ENCODE data around the gene PPP1R1C. TPM values are rescaled to one million over a fixed set of nuclear protein-coding genes. Genes with fewer than 3 reads are reported as not detected.

Gene PPP1R1C
- total RNA-seq, 1 donor from 2014 or later, result 5.8 TPM

DNA sequence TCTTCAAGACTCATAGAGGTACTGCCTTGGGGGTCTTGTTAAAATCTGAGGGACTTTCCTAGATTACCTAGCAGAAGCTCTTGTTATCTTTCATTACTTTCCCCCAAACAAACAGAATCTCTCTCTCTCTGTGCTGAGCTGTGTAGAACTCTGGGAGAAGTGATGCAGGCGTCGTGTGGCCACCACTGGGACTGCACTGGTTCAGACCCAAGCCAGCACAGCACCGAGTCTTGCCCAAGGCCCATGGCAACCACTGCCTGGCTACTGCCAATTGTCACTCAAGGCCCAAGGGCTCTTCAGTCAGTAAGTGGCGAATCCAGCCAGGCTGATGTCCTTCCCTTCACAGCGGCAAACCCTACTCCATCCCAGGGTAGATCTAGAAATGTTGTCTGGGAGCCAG, 28.6 kb downstream of the PPP1R1C start:
- no peak overlapping the region for H3K4me3 Mint-ChIP-seq
- peaks cover 12% of the 10 kb centered on the region for H3K4me1 Mint-ChIP-seq
- H3K27ac Mint-ChIP-seq, result no peak overlapping the region
- H3K27me3 Mint-ChIP-seq (ENCODE audit: low read depth), result no peaks in the 10 kb centered on the region
- no peak for TF ChIP-seq CTCF (IDR thresholded peaks at IDR 0.05; ENCODE audit: unreplicated experiment)
- H3K9me3 Mint-ChIP-seq, result peaks cover 57% of the 10 kb centered on the region
- DNase-seq (ENCODE audit: low spot score in 2 of 2, unreplicated experiment in 2 of 2), result no peak
- peaks cover 14% of the 10 kb centered on the region for H3K36me3 Mint-ChIP-seq

- Mint-ChIP-seq H3K9me3 (peaks cover 45% of the 10 kb centered on the region), H3K27ac (no peak overlapping the region), H3K4me3 (no peak overlapping the region), H3K36me3 (peaks cover 10% of the 10 kb centered on the region), H3K27me3 (ENCODE audit: low read depth) (no peaks in the 10 kb centered on the region), H3K4me1 (peaks cover 22% of the 10 kb centered on the region)
- TF ChIP-seq CTCF (IDR thresholded peaks at IDR 0.05; ENCODE audit: unreplicated experiment), result no peak
- DNase-seq (ENCODE audit: low spot score in 2 of 2, unreplicated experiment in 2 of 2), result no peak
These were observed 29.9 kb downstream of the PPP1R1C start for GRCh38 chr2:182015334-182016109.

DNA sequence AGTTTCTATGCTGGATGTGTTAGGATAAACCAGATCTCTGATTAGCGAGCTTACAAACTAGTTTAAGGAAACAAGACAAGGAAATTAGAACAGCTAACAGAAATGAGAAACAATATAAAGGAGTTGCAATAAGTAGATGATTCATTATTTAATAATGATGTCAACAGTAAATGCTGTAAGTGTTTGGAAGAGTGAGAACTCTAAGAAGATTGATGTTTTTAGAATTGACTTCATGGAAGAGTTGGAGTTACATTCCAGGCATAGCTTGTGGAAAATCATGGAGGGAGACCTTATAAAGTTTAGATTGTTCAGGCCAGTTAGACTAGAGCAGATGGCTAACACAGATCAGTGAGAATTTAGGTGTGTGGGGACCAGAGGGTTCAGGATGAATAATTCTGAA, 32.6 kb downstream of the PPP1R1C start:
- Mint-ChIP-seq H3K27ac (no peak overlapping the region), H3K36me3 (peaks cover 16% of the 10 kb centered on the region), H3K9me3 (peaks cover 31% of the 10 kb centered on the region), H3K27me3 (ENCODE audit: low read depth) (no peaks in the 10 kb centered on the region), H3K4me1 (peaks cover 27% of the 10 kb centered on the region), H3K4me3 (no peak overlapping the region)
- no peak for DNase-seq (ENCODE audit: low spot score in 2 of 2, unreplicated experiment in 2 of 2)
- no peak for TF ChIP-seq CTCF (IDR thresholded peaks at IDR 0.05; ENCODE audit: unreplicated experiment)

- no peak overlapping the region for H3K4me3 Mint-ChIP-seq
- peaks cover 18% of the 10 kb centered on the region for H3K9me3 Mint-ChIP-seq
- H3K36me3 Mint-ChIP-seq, result peaks cover 12% of the 10 kb centered on the region
- H3K27ac Mint-ChIP-seq, result no peak overlapping the region
- no peak for DNase-seq (ENCODE audit: low spot score in 2 of 2, unreplicated experiment in 2 of 2)
- peaks cover 27% of the 10 kb centered on the region for H3K4me1 Mint-ChIP-seq
- no peak for TF ChIP-seq CTCF (IDR thresholded peaks at IDR 0.05; ENCODE audit: unreplicated experiment)
- H3K27me3 Mint-ChIP-seq (ENCODE audit: low read depth), result no peaks in the 10 kb centered on the region
These were observed 34.1 kb downstream of the PPP1R1C start for GRCh38 chr2:182019731-182020130.

DNA sequence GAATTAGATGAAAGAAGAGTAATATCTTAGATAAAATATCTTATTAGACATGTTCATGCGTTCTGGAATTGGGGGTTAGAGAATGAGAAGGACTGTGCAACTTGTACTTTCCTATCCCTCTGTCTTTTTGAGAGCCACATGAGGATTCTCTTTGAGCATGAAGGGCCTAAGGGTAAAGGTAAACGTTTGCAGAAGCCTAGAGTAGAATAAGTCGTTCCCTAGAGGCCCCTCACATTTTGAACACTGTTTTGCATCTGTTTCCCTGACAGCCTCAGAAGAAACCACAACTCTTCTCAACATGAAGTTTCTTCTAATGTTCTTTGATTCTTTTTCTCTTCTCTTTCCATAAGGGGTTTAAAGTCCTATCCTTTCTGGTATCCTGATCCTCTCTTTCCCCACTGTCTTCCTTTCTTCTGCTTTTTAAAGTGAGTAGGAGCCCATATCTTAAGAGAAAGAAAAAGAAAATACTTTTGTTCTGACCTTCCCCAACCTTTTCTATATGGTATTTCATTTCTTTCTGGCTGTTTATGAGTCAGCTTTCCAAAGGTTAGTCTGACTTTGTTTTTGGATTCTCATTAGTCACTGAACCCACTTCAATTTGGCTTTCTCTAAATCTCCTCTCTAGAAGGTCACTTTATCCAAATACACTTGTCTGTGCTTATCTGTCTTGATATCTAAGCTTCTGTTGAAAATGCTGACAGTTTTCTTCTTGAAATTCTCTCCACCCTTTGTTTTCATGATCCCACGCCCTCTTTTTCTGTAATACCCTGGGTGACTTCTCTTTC, 34.8 kb downstream of the PPP1R1C start:
- Mint-ChIP-seq H3K27me3 (ENCODE audit: low read depth) (no peaks in the 10 kb centered on the region), H3K4me3 (no peak overlapping the region), H3K4me1 (peaks cover 27% of the 10 kb centered on the region), H3K27ac (no peak overlapping the region), H3K36me3 (peaks cover 12% of the 10 kb centered on the region), H3K9me3 (peaks cover 11% of the 10 kb centered on the region)
- DNase-seq (ENCODE audit: low spot score in 2 of 2, unreplicated experiment in 2 of 2), result no peak
- no peak for TF ChIP-seq CTCF (IDR thresholded peaks at IDR 0.05; ENCODE audit: unreplicated experiment)

Measured in mesothelial cell of epicardium (in vitro differentiated cells).